Skin epidermis (tissue), 12 donors: ENCODE results near the gene CLEC16A.

Source experiments
- H3K27ac ChIP-seq, 21 experiments: fragments of 200-600 bp; sonication (generic) in 11 of 21; one replicate each; pipeline ENCODE4 v1.5.0; 2020; ENCODE audit warnings: mild to moderate bottlenecking in 3 of 21, inconsistent platforms in 2 of 21, moderate library complexity in 2 of 21
- H3K4me3 ChIP-seq, 7 experiments: fragments of 200-600 bp; sonication (generic) in 2 of 7; one replicate each; pipeline ENCODE4 v1.5.0; 2020; ENCODE audit warnings: inconsistent platforms in 2 of 7, mild to moderate bottlenecking in 2 of 7, moderate library complexity in 1 of 7

CLEC16A gene

GRCh38 chr16:11171757-11172299 lies 227.5 kb downstream of the CLEC16A start:
- Histone ChIP-seq H3K27ac (no peak overlapping the region), H3K4me3 (no peak overlapping the region)

GRCh38 chr16:11173426-11173825 lies 229.1 kb downstream of the CLEC16A start:
- Histone ChIP-seq H3K27ac (no peak overlapping the region), H3K4me3 (no peak overlapping the region)

- no peak overlapping the region for H3K27ac ChIP-seq
- H3K4me3 ChIP-seq = no peak overlapping the region
Measured at GRCh38 chr16:11174141-11174540, 229.8 kb downstream of the CLEC16A start.

DNA sequence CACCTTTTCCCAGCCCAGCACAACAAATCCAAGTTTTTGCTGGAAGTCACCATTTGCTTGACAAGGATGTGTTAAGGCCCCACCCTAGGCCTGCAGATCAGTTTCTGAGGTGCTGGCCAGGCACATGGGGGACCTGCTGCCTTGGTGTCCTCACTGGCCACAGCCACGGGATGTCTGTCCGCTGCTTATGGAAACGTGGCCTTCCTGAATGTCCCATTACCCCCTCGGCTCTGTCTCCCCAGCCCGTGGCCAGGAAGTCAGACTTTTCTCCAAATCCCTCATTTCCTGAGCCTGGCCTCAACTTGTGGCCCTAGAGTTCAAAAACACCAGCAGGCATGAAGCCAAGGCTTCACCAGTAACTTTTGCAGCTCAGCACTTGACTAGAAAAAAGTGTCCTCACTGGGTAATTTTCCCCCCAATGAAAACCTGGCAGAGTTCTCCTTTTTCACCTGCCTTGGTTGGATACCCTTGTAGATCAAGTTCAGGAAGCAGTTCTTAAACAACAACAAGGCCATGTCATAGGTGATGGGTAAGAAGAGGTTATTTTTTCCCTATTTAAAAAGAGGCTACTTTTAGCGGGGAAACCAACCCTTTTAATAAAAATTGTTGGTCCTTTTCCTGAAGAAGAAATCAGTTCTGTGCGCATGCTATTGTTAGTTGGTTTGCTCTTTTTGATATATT lies 230.9 kb downstream of the CLEC16A start:
- no peak overlapping the region for H3K27ac ChIP-seq
- no peak overlapping the region for H3K4me3 ChIP-seq

- H3K4me3 ChIP-seq = no peak overlapping the region
- no peak overlapping the region for H3K27ac ChIP-seq
Measured at GRCh38 chr16:11175787-11176341, 231.5 kb downstream of the CLEC16A start.

- Histone ChIP-seq H3K27ac (no peak overlapping the region), H3K4me3 (no peak overlapping the region)
Measured at GRCh38 chr16:11177578-11178160, 233.3 kb downstream of the CLEC16A start.

GRCh38 chr16:11178424-11178823 lies 234.1 kb downstream of the CLEC16A start:
- no peak overlapping the region for H3K27ac ChIP-seq

DNA sequence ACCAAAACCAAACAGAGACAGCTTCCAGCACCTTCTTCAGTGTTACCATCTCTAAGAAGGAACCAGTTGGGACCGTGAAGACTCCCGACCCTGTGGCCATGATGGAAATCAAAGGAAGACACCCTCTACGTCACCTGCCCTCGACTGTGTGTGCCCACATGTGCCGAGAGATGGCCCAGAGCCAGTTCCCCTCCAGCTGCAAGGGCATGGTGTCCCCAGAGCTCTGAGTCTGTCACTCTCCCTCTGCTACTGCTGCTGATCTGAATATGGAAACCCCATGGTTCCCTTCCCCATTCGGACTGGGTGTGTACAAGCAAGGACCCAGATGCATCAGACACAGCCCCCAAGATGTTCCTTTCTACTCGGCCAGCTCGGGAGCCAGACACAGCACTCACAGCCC lies 235.2 kb downstream of the CLEC16A start:
- H3K27ac ChIP-seq = peak overlapping the region in 1 of 21 experiments; percentile 42
- H3K4me3 ChIP-seq = no peak overlapping the region

More at GRCh38 chr16:11178424-11178823, 234.1 kb downstream of the CLEC16A start:
- no peak overlapping the region for H3K4me3 ChIP-seq

GRCh38 chr16:11180489-11180888 lies 236.1 kb downstream of the CLEC16A start:
- peak overlapping the region in 1 of 21 experiments; percentile 42 for H3K27ac ChIP-seq
- no peak overlapping the region for H3K4me3 ChIP-seq

DNA sequence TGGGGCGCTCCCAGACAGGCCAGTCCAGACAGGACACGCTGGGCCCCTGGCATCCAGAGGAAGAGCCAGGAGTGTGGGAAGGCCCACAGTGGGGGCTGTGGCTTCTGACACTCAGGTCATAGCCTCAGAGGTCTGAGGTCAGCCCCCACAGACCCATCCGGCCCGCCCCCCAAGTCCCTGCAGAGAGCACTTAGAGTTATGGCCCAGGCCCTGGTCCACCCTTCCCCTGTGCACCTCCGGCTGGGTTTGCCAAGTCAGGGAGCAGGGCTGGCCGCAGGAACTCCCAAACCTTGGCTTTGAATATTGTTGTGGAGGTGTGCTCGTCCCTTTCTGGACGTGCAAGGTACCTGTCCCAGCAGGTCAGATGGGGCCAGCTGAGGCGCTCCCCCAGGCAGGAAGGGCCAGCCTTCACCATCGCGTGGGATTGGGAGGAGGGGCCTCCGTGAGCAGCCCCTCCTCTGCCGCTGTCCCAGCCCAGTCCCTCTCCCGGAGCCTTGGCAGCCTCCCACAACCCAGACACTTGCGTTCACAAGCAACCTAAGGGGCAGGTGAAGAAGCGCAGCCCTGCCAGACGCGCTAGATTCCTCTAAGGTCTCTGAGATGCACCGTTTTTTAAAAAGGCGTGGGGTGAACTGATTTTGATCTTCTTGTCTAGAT lies 237.0 kb downstream of the CLEC16A start:
- peak overlapping the region in 14 of 21 experiments; percentile 5 to 51 (median 22) for H3K27ac ChIP-seq

DNA sequence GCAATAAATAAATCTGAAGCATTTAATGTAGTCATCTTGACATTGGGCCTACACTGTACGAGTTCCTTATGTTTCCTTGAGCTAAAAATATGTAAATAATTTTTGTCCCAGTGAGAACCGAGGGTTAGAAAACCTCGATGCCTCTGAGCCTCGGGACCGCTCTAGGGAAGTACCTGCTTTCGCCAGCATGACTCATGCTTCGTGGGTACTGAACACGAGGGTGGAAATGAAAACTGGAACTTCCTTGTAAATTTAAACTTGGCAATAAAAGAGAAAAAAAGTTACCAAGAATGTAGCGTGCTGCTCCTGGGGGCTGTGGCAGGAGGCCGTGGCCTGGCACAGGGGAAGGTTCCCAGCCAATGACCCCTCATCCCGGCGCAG lies 237.5 kb downstream of the CLEC16A start:
- H3K27ac ChIP-seq = peak overlapping the region in 8 of 21 experiments; percentile 5 to 51 (median 28)

More for the DNA sequence above, 237.0 kb downstream of the CLEC16A start:
- H3K4me3 ChIP-seq = no peak overlapping the region

GRCh38 chr16:11182411-11182810 lies 238.0 kb downstream of the CLEC16A start:
- H3K4me3 ChIP-seq = no peak overlapping the region
- peak overlapping the region in 2 of 21 experiments; percentile 26 to 30 for H3K27ac ChIP-seq

More for the DNA sequence above, 237.5 kb downstream of the CLEC16A start:
- H3K4me3 ChIP-seq = no peak overlapping the region

DNA sequence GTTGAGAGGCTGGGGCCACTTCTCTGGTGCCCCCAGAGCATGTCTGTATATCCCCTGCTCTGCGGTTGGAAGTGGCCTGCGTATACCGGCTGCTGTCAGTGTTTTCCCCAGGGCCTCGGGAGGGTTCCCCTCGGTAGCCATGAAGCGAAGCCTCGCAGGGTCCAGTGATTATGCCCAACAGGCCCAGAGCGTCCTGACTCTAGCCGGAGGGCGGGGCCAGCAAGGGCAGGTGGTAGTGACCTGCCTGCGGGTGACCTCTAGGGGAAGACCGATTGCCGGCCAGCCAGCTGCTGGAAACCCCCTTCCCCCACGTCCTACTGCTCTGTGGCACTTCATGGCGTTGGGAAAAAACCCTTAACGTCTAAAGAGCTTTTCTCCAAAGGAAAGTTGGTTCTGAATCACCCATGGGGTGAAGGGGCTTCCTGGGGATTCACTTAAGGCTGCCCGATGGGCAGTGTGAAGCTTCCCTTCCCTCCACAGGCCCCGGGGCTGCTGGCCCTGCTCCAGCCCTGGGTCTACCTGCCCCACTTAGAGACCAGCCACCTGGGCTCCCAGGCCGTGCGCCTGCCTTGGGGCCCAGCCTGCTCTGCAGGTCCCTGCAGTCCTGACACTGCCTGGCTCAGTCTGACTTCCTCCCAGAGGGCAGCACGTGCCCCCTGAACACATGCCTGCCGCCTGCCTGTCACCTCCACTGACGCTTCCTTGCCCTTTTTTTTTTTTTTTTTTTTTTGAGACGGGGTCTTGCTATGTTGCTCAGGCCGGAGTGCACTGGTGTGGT lies 238.9 kb downstream of the CLEC16A start:
- peak overlapping the region in 1 of 21 experiments; percentile 3 for H3K27ac ChIP-seq
- no peak overlapping the region for H3K4me3 ChIP-seq

- Histone ChIP-seq H3K4me3 (no peak overlapping the region), H3K27ac (no peak overlapping the region)
Measured at GRCh38 chr16:11183951-11184350, 239.6 kb downstream of the CLEC16A start.

GRCh38 chr16:11187522-11188023 lies 243.2 kb downstream of the CLEC16A start:
- no peak overlapping the region for H3K27ac ChIP-seq

DNA sequence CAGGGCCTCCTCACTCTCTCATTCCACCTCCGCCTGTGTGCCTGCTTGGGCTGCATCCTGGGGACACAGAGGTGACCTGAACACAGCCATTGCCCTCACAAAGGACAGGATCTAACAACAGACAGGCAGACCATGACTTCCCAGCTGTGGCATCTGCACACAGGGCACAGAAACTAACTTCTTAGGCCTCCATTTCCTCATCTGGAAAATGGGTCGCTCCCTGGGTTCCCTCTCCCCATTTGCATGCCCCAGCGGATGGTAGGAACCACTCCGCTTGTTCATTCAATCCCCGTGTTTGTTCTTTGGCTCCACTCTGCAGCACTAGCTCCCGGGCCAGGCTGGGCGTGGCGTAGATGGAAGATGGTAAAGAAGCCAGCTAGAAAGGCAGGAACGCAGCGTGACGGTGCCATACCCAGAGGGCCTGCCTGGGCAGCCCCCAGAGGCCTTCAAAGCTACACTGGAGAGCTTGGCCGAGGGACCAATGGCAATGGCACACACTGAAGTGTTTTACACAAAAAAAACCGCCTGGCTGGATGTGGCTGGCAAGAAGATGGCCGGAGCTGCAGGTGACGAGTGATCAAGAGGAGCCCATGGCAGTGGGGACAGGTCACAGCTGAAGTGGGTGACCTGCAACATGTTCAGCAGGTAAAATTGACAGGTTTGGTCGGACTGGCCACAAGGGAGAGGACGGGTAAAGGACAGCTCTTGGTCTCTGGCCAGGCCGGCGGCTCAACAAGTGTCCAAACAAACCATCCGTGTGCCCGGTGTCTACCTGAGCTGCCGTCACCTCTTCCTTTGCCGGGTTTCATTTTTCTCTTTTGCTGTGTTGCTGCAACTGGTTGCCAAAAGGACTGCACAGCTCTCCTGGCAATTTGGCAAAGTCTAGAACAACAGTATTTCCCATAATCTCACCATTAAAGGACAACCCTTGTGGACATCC lies 244.7 kb downstream of the CLEC16A start:
- H3K4me3 ChIP-seq = no peak overlapping the region
- H3K27ac ChIP-seq = no peak overlapping the region

More at GRCh38 chr16:11187522-11188023, 243.2 kb downstream of the CLEC16A start:
- H3K4me3 ChIP-seq = no peak overlapping the region

DNA sequence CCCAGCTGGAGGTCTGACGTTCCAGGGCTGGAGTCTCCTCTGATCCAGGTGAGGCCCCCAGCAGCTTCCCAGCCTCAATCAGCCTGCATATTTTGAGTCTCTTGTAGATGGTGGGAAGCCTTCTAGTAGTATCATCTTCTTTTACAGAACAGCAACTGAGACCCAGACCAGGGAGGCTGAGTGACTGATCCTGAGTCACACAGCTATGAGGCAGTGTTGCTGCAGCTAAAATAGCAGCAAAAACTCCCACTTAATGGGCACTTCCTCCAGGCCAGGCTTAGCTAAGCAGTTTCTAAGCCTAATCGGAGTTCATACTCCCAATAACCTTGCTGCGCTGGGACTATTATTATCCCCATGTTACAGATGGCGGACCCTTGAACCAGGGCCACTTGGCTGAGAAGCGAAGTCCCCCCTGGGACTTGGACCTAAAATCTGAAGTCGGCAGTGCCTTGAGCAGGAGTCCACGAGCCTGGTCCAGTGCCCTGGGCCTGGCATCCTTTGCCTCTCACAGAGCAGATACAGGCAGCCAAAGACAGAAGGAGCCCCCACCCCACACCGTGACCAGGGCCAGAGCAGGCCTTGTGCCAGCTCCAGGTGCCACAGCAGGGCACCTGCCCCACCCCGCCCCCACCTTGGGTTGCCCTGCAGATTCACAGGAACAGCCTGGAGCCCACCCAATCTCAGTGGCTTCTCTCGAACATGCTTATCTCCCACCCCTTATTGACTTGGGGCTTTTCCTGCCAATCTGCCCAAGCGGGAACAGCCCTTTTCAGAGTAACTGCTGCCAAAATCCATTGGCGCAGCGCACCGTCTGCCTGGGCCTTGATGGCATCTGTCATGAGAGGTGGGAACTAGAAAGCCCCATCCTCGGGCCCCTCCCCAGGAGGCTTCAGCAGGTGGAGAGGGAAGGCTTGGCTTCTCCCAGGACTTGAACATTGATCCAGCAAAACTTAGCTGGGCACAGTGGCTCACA lies 246.5 kb downstream of the CLEC16A start:
- Histone ChIP-seq H3K27ac (no peak overlapping the region), H3K4me3 (no peak overlapping the region)
